Measurements from ENCODE around the gene MYO7B. TPM values are rescaled to one million over a fixed set of nuclear protein-coding genes. Genes with fewer than 3 reads are reported as not detected.

MYO7B gene
- total RNA-seq, 1 experiment from 2014 or later, result 0.05 TPM

- peaks cover 51% of the 10 kb centered on the region for H3K27me3 Mint-ChIP-seq (ENCODE audit: unreplicated experiment)
- H3K4me1 Mint-ChIP-seq (ENCODE audit: low read depth, unreplicated experiment), result no peaks in the 10 kb centered on the region
- no peak for TF ChIP-seq CTCF (IDR thresholded peaks at IDR 0.05; ENCODE audit: unreplicated experiment)
- H3K9me3 Mint-ChIP-seq (ENCODE audit: low read depth, unreplicated experiment), result no peaks in the 10 kb centered on the region
- no peak overlapping the region for H3K27ac Mint-ChIP-seq (ENCODE audit: unreplicated experiment)
- BruUV-seq (replicated peaks), result no TSS peak
- CTCF ChIA-PET, result no interaction called here
- DNase-seq, result no peak
- no peak overlapping the region for H3K4me3 Mint-ChIP-seq (ENCODE audit: low read depth, unreplicated experiment)
- intact Hi-C loops (cut with micrococcal nuclease; ENCODE audit: unreplicated experiment), result no loop called here
- H3K36me3 Mint-ChIP-seq (ENCODE audit: insufficient read depth, unreplicated experiment), result no peaks in the 10 kb centered on the region
Observed at GRCh38 chr2:127572841-127573240, 37.4 kb downstream of the MYO7B start.

GRCh38 chr2:127573298-127573697, 37.8 kb downstream of the MYO7B start:
- no peak for TF ChIP-seq CTCF (IDR thresholded peaks at IDR 0.05; ENCODE audit: unreplicated experiment)
- no TSS peak for BruUV-seq (replicated peaks)
- intact Hi-C loops (cut with micrococcal nuclease; ENCODE audit: unreplicated experiment), result no loop called here
- no peak overlapping the region for H3K27ac Mint-ChIP-seq (ENCODE audit: unreplicated experiment)
- H3K27me3 Mint-ChIP-seq (ENCODE audit: unreplicated experiment), result peaks cover 55% of the 10 kb centered on the region
- no peaks in the 10 kb centered on the region for H3K4me1 Mint-ChIP-seq (ENCODE audit: low read depth, unreplicated experiment)
- no peaks in the 10 kb centered on the region for H3K9me3 Mint-ChIP-seq (ENCODE audit: low read depth, unreplicated experiment)
- no peak for DNase-seq
- CTCF ChIA-PET, result no interaction called here
- H3K36me3 Mint-ChIP-seq (ENCODE audit: insufficient read depth, unreplicated experiment), result no peaks in the 10 kb centered on the region
- no peak overlapping the region for H3K4me3 Mint-ChIP-seq (ENCODE audit: low read depth, unreplicated experiment)

GRCh38 chr2:127573771-127574170, 38.3 kb downstream of the MYO7B start:
- DNase-seq, result no peak
- Mint-ChIP-seq H3K27me3 (ENCODE audit: unreplicated experiment) (peaks cover 60% of the 10 kb centered on the region), H3K9me3 (ENCODE audit: low read depth, unreplicated experiment) (no peaks in the 10 kb centered on the region), H3K4me3 (ENCODE audit: low read depth, unreplicated experiment) (no peak overlapping the region), H3K4me1 (ENCODE audit: low read depth, unreplicated experiment) (no peaks in the 10 kb centered on the region), H3K36me3 (ENCODE audit: insufficient read depth, unreplicated experiment) (no peaks in the 10 kb centered on the region), H3K27ac (ENCODE audit: unreplicated experiment) (no peak overlapping the region)
- BruUV-seq (replicated peaks), result no TSS peak
- CTCF ChIA-PET, result no interaction called here
- intact Hi-C loops (cut with micrococcal nuclease; ENCODE audit: unreplicated experiment), result no loop called here
- no peak for TF ChIP-seq CTCF (IDR thresholded peaks at IDR 0.05; ENCODE audit: unreplicated experiment)

- CTCF ChIA-PET, result no interaction called here
- no peak for TF ChIP-seq CTCF (IDR thresholded peaks at IDR 0.05; ENCODE audit: unreplicated experiment)
- H3K27ac Mint-ChIP-seq (ENCODE audit: unreplicated experiment), result no peak overlapping the region
- no peaks in the 10 kb centered on the region for H3K4me1 Mint-ChIP-seq (ENCODE audit: low read depth, unreplicated experiment)
- no peak for DNase-seq
- BruUV-seq (replicated peaks), result no TSS peak
- H3K9me3 Mint-ChIP-seq (ENCODE audit: low read depth, unreplicated experiment), result no peaks in the 10 kb centered on the region
- H3K36me3 Mint-ChIP-seq (ENCODE audit: insufficient read depth, unreplicated experiment), result no peaks in the 10 kb centered on the region
- intact Hi-C loops (cut with micrococcal nuclease; ENCODE audit: unreplicated experiment), result no loop called here
- H3K27me3 Mint-ChIP-seq (ENCODE audit: unreplicated experiment), result peaks cover 68% of the 10 kb centered on the region
- H3K4me3 Mint-ChIP-seq (ENCODE audit: low read depth, unreplicated experiment), result no peak overlapping the region
Observed at GRCh38 chr2:127574656-127575055, 39.2 kb downstream of the MYO7B start.

Data from Calu3 (cell line).